ENCODE results near the gene ANGPT4. TPM values are rescaled to one million over a fixed set of nuclear protein-coding genes. Genes with fewer than 3 reads are reported as not detected.

Gene ANGPT4
- total and polyA plus RNA-seq, 2 of the 8 experiments (the other 6 are each of a cell fraction or from before 2014, with no cell fraction given): 0.07 to 0.33 TPM

- peak; percentile 33 to 43 (median 36); a peak in 3 of 4 replicates for TF ChIP-seq CTCF (IDR thresholded peaks at IDR 0.05; ENCODE audit: control extremely low read depth in 1 of 3, insufficient read depth in 1 of 3, low read depth in 1 of 3, low read length in 3 of 3)
- no peak for TF ChIP-seq CREB1 (IDR thresholded peaks at IDR 0.05)
- TF ChIP-seq NANOG (IDR thresholded peaks at IDR 0.05; ENCODE audit: insufficient read depth, low read depth, low read length, poor library complexity, severe bottlenecking): no peak
Observed at GRCh38 chr20:953742-954141, 37.6 kb upstream of the ANGPT4 start (continued).
